ENCODE data around the gene AGAP1. TPM values are rescaled to one million over a fixed set of nuclear protein-coding genes. Genes with fewer than 3 reads are reported as not detected.

Gene AGAP1
- total RNA-seq, 1 experiment from 2014 or later, result 56.4 TPM

GRCh38 chr2:235640377-235640776, 146.5 kb downstream of the AGAP1 start:
- Mint-ChIP-seq H3K4me1 (ENCODE audit: low read depth, unreplicated experiment) (no peaks in the 10 kb centered on the region), H3K36me3 (ENCODE audit: insufficient read depth, unreplicated experiment) (peaks cover 15% of the 10 kb centered on the region), H3K27ac (ENCODE audit: unreplicated experiment) (no peak overlapping the region), H3K9me3 (ENCODE audit: low read depth, unreplicated experiment) (no peaks in the 10 kb centered on the region), H3K4me3 (ENCODE audit: low read depth, unreplicated experiment) (no peak overlapping the region), H3K27me3 (ENCODE audit: unreplicated experiment) (no peaks in the 10 kb centered on the region)
- CTCF ChIA-PET, result no interaction called here
- no TSS peak for BruUV-seq (replicated peaks)
- TF ChIP-seq CTCF (IDR thresholded peaks at IDR 0.05; ENCODE audit: unreplicated experiment), result no peak
- no peak for DNase-seq
- intact Hi-C loops (cut with micrococcal nuclease; ENCODE audit: unreplicated experiment), result no loop called here

GRCh38 chr2:235640926-235641723, 147.3 kb downstream of the AGAP1 start:
- Mint-ChIP-seq H3K36me3 (ENCODE audit: insufficient read depth, unreplicated experiment) (peaks cover 15% of the 10 kb centered on the region), H3K9me3 (ENCODE audit: low read depth, unreplicated experiment) (no peaks in the 10 kb centered on the region), H3K27ac (ENCODE audit: unreplicated experiment) (no peak overlapping the region), H3K4me3 (ENCODE audit: low read depth, unreplicated experiment) (no peak overlapping the region), H3K27me3 (ENCODE audit: unreplicated experiment) (no peaks in the 10 kb centered on the region), H3K4me1 (ENCODE audit: low read depth, unreplicated experiment) (no peaks in the 10 kb centered on the region)
- no TSS peak for BruUV-seq (replicated peaks)
- CTCF ChIA-PET, result no interaction called here
- DNase-seq, result no peak
- TF ChIP-seq CTCF (IDR thresholded peaks at IDR 0.05; ENCODE audit: unreplicated experiment), result no peak
- intact Hi-C loops (cut with micrococcal nuclease; ENCODE audit: unreplicated experiment), result no loop called here

DNA sequence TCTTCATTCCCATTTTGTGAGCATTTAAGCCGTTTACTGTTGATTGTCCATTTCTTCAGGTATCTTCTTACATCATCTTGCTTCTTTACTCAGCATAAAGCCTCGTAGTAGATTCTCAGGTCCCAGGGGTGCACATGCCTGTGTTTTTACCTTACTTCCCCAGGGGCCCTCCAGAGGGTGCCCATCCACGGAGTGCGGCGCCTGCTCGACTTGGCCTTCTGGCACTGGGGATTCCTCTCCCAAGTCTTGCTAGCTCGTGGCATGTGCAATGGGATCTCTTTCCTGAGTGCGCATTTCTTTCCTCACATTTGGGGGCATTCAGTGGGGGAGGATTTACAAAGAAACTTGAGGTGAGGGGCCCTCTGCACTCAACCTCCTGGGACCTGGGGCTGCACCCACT, 148.1 kb downstream of the AGAP1 start:
- H3K4me1 Mint-ChIP-seq (ENCODE audit: low read depth, unreplicated experiment), result no peaks in the 10 kb centered on the region
- no peak for TF ChIP-seq CTCF (IDR thresholded peaks at IDR 0.05; ENCODE audit: unreplicated experiment)
- no peak overlapping the region for H3K27ac Mint-ChIP-seq (ENCODE audit: unreplicated experiment)
- CTCF ChIA-PET, result no interaction called here
- no peaks in the 10 kb centered on the region for H3K9me3 Mint-ChIP-seq (ENCODE audit: low read depth, unreplicated experiment)
- no peaks in the 10 kb centered on the region for H3K27me3 Mint-ChIP-seq (ENCODE audit: unreplicated experiment)
- no peak for DNase-seq
- H3K4me3 Mint-ChIP-seq (ENCODE audit: low read depth, unreplicated experiment), result no peak overlapping the region
- intact Hi-C loops (cut with micrococcal nuclease; ENCODE audit: unreplicated experiment), result no loop called here
- no TSS peak for BruUV-seq (replicated peaks)
- peaks cover 15% of the 10 kb centered on the region for H3K36me3 Mint-ChIP-seq (ENCODE audit: insufficient read depth, unreplicated experiment)

GRCh38 chr2:235642446-235643098, 148.7 kb downstream of the AGAP1 start:
- intact Hi-C loops (cut with micrococcal nuclease; ENCODE audit: unreplicated experiment), result no loop called here
- CTCF ChIA-PET, result no interaction called here
- TF ChIP-seq CTCF (IDR thresholded peaks at IDR 0.05; ENCODE audit: unreplicated experiment), result no peak
- H3K27ac Mint-ChIP-seq (ENCODE audit: unreplicated experiment), result no peak overlapping the region
- H3K4me1 Mint-ChIP-seq (ENCODE audit: low read depth, unreplicated experiment), result no peaks in the 10 kb centered on the region
- BruUV-seq (replicated peaks), result no TSS peak
- H3K36me3 Mint-ChIP-seq (ENCODE audit: insufficient read depth, unreplicated experiment), result peaks cover 15% of the 10 kb centered on the region
- no peaks in the 10 kb centered on the region for H3K27me3 Mint-ChIP-seq (ENCODE audit: unreplicated experiment)
- no peaks in the 10 kb centered on the region for H3K9me3 Mint-ChIP-seq (ENCODE audit: low read depth, unreplicated experiment)
- no peak overlapping the region for H3K4me3 Mint-ChIP-seq (ENCODE audit: low read depth, unreplicated experiment)
- DNase-seq, result no peak

Measured in Calu3 (cell line).